Islet precursor cell (in vitro differentiated cells): ENCODE results near the gene NRXN3.

Experiments
- DNase-seq: peaks from one replicate; pipeline ENCODE4 v3.0.0-alpha.2; 2018

The NRXN3 gene

DNA sequence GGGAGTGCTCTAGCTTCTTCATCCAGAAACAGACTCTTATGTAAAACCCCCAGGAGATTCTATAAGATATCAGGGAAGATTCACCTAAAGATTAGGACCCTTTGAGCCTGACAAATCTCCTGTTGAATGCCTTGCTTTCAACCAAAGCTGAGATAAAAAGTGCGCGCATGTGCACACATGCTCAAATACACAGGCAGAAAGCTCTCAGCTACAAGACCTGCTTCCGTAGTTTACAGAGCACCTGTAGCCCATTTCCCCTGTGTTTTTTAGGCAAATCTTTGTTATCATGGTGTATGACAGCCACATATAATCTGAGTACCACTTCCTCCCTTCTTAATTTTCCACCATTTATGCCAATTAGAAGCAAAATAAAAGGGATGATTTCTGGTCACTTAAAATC lies 866.9 kb downstream of the NRXN3 start:
- no peak for DNase-seq

DNA sequence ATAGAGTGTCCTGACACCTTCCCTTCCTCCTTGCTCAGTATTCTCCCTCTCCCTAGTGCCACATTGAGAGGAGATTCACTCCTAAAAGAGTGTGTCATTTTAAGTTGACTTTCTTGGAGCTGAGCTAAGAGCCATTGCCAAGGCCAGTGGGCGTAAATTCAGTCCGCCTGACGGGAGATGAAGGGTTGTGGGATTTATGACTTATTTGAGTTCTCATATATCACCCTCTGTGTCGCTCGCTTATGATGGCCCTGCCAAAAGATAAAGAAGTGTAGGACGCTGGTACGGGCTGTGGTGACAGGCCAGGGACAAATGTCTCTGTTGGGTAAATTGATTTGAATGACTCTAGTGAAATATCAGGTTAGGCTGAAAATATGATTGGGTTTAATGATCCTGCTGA lies 867.4 kb downstream of the NRXN3 start:
- no peak for DNase-seq

DNA sequence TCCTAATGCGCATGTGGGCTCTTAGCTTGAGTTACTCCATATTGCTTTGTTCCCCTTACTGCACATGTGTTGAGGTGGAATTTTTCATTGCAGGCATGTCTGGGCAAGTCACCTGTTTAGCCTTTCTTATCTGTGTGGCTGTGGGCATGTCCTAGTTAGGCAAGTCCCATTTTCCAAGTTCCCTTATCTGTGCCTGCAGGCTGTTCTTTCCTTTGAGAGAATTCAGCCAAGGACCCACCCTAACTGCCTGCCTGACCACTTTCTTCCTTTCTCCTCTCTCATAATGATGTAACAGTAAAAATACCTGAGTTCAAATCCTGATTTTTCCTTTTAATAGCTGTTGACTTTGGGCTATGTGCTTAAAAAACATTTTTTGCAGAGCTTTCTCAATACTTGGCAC lies 870.6 kb downstream of the NRXN3 start:
- no peak for DNase-seq

DNA sequence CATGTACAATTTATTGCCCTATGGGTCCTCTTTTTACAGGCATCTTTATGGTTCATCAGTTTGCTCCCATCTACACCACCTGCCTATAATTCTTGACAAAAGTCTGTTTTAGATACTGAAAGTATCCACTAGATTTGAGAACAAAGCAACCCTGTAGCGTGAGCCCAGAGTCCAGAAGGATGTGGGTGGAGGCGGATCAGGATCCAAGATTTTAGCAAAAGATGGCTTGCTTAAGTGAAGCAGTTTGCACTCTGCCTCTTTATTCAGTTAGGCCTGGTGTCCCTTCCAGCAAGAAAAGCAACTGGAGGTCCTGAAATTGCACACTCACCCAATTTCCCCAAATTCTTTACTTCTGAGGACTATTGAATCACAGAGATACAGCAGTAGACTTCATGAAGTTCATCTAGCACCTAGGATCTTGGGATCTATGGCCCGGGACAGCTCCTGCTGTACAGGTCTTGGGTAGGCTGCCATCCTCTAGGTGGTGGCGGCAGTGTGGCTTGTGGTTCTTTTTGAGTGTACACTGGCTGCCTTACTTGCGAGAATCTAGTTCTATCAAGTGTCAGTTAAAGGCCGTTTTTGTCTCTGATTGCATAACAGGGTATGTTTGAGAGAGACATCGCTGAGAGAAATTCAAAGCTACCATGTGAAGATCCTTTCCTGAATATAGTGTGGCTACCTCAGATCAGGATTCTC lies 873.2 kb downstream of the NRXN3 start:
- no peak for DNase-seq

DNA sequence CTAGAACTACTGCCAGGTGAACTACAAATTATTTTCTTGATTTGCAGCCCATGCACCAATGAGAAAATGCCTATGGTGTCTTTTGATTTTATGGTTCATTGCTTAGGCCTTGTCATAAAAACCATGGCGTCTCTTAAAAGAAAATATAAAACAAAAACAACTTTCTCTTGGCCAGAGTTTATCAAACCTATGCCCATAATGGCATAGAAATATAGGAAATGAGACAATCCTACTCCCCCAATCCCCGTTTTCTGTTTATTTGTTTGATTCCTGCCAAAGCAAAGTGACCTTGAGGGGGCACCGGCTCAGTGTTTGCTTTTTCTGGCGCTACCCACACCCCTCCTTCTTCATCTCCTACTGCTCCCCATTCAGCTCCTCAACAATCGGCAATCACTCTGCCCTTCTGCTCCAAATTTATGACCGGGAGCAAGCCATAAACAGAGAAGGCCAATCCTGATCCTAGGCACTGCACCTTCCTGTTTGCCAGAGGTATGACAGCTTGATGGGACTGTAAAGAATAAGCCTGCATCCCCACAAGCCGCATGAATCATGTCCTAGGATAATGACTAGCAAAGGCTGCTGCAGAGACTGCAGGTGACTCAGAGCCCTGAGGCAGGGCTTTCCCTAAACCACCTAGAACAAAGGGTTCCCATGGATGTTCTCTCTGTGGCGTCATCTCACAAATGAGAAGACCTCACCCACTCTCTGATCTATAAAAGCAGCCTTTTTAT lies 874.9 kb downstream of the NRXN3 start:
- peak; percentile 97 for DNase-seq

DNA sequence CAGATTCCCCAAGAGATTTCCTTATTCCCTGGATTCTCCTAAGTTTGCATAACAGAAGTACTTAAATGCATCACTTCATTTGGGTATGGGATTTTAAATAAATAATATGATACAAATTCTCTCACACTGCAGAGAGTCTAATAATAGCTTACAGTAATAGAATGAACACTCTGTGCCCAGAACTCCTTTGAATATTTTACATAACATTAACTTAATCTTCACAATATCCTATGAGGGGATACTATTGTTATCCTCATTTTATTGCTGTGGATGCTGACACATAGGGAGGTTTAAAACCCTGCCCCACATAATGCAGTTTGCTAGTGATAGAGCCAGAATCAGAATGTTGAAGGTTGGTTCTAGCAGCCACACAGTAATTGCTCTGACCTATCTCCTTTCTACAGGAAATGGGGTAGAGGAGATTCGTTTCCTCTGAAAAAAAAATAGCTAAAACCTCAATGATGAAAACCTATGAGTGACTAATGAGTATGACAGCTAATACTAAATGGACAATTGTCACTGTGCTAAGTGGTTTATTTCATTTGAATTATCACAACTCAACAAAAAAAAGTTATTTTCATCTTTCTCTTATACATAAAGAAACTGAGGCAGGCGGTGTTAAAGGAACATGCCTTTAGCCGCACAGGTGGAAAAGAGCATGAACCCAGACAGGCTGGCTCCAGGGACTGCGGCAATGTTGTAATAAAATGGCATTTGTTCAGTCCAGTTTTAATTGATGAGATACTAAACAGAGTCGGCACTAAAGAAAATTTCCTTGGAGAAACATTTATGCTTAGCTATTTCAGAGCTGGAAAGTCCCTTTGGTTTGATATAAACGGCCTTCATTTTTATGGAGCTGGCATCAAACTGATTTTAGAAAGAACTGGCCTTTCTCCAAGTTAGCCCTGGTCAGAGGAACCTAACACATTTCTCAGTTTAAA lies 880.9 kb downstream of the NRXN3 start:
- no peak for DNase-seq

DNA sequence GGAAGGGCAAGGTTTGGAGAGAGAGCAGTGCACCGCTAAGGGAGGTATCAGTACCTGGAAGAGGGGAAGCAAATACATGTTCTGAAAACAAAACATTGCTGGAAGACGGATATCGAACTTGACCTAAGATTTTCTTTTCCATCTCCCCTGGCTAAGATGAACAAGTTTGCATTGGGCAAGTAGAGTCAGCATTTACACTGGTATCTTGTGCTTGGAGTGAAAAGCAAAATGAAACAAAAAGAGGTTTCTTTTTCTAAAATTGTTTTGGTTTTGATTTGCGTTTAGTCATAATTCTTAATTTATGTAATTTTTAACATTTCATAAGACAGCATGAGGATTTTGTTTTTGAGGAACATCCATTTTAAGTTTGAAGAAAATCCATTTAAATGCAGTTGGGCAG lies 881.6 kb downstream of the NRXN3 start:
- DNase-seq: no peak

DNA sequence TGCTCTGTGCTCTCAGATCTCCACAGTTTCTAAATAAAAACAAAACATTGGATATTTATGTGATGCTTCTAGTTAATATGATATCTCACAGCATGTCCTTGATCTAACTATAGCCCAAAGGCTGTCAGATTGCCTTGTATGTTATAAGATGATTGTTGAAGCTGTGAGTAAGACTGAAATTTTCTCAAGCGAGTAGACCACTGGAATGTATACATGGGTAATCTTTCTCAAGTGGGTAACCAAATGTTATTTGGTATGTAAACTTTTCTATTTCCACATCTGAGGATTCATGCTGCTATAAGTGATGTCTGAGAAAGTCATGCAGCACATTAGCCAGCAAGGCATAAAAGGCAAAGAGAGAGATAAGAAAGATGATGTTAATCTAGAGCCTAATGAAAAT lies 886.7 kb downstream of the NRXN3 start:
- DNase-seq: no peak

DNA sequence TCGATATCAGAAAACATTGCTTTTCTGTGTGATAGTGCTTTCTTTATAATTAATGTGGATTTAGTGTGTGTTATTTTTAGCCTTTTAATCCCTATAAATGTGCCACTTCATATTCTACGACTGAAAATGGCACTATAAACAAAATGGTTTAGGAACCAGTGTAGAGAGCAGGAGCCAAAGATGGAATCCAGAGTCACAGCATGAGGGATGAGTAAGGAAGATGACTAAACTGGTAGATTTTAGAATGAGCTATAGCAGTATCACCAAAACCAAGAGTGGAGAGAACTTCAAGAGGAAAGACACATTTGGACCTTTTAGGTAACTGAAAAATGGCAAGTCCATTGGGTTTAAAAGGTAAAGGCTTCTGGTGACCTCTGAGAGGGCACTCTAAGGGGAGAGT lies 887.2 kb downstream of the NRXN3 start:
- DNase-seq: no peak

DNA sequence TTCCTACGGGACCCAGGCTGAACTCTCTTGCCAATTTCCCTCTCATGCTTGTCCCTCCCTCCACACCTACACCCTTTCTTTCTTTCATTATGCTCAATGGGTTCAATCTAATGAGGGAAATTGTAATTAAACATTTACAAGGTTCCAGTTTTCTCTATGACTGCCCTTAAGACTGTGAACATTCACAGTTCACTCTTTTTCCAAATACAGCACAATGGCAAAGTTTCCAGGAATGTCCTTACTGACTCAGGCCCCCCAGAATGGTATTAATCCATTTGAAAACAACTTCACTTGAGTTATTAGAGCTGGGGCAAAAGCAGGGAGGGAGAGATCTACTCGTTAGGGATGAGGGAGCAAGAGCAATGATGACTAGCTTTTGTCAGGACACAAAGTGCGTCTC lies 892.1 kb downstream of the NRXN3 start:
- no peak for DNase-seq

DNA sequence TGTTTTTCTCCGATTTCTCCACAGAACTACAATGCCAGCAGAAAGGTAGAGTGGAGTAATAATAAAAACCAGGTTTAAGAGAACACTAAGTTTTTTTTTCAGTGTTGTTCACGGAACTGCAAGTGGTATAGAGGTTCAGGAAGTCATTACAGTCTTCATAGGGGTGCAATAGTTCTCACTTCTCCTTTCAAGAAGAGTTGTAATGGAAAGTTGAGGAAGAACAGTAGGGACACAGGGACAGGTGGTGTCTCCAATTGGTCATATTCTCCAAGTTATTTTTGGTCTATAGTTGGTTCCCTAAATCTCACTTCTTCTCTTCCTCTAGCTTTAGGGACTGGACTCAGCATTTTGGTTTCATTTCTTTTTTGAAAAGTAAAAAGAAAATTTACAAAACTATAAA lies 894.0 kb downstream of the NRXN3 start:
- no peak for DNase-seq

DNA sequence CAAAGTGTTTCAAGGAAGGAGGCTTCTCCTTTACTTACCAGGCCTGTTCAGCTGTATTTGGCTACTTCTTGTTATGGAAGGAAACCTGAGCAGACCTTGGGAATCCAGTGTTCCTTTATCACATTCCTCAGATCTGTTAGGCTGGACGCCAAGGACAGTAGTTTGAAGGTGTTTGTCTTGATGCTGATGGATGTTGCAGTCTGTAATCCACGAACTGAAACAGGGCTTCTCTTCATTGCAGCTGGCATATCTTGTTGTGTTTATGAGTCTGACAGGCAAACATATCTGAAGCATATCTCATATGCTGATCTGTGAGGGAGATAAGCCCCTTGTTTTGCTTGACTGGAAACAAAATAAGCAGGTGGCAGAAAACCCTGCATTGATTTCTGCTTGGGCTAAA lies 904.3 kb downstream of the NRXN3 start:
- peak; percentile 61 for DNase-seq

DNA sequence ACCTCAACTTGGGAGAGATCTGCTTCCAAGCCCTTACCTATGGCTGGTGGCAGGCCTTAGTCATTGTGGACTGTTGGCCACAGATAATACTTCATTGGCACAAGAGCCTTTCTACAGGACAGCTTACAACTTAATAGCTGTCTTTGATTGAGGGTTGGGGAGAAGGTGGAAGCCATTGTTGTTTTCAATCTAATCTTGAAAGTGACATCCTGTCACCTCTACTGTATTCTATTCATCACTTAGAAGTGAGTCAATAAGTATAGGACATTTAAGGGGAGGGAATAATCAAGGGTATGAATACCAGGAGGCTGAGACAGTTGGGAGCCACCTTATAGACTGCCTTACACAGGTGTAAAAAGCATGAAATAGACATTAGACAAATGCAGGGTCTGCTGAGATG lies 906.3 kb downstream of the NRXN3 start:
- no peak for DNase-seq

DNA sequence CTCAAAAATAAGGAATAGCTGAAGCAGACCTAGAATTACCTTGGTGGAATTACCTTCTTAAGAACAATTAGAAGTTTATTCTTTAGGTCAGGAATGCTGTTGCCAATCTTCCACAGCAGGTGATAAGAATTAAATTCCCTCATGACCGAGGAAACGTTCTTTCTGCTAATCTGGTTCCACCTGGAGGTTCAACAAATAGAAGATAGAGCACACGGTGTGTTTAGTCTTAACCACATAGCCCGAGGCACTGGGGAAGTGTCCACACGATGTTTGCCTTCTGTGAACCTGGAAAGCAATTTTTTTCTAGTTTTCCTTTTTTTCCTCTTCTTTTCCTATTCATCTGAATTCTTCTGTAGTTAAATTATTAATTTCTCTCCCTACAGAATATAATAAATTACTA lies 906.9 kb downstream of the NRXN3 start:
- DNase-seq: no peak

DNA sequence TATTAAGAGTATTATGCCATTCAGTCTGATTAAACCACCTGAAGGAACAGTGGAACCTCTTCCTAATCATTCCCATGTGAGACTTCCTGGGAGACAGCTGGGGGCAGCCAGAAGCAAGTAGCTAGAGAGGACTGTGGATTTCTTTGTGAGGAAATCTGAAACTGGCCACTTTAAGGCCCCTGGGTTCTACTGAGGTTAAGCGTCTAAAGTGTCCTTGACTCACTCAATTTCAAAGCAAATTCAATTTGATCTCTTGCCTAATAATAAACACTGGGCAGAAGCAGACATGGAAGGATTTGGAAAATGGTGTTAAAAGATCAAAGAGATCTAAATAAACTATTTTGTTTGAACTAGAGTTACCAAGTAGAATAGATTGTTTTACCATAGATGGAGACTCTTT lies 909.9 kb downstream of the NRXN3 start:
- no peak for DNase-seq

DNA sequence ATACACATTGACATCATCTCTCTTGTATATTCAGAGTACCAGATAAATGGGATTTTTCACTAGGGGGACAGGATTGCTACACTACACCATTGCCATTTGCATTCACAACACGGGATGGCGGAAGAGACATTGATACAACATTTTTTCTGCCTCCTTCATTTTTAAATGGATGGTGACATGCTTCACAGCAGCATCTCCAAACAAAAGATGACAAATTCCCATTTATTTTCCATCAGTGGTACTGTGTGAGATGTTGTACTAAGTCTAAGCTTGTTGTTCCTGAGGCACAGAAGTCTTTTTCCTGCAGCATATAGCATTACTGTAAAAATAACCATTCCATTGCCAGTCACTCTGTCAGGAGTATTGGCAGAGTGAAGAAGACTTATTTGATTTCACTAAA lies 912.7 kb downstream of the NRXN3 start:
- no peak for DNase-seq

DNA sequence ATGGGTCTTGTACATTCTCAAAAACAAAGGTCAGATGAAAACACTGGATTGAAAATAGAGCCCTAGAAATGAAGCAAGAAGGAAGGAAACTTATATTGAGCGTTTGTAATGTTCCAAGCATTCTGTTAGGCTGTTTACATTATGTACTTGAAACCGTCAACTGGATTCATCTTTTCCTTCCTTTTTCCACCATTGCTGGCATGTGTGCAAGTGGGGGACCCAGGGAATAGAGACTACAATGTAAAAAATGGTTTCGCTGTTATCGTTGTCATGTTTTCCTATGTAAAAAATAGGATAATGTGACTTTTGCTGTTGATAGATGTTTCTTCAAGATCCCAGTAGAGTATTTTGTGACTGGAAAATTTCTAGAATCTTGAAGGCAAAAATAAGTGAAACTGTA lies 913.2 kb downstream of the NRXN3 start:
- DNase-seq: no peak

DNA sequence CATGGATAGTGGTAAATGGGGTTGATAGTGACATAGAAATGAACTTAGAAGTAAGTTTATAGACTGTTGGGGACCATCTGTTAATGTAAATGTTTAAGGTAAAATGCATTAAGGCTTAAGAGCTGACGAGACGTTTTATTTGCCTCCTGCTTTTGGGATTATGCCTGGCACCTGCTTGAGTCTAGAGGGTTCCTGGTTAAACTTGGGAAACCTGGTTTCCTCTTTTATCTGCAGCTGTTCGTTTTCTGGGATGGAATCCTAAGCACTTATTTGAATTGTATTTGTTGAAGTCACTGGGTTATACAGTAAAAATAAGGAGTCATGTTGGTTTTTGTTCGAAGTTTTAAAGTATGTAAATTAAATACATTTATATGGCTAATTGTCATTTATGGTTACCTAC lies 914.7 kb downstream of the NRXN3 start:
- no peak for DNase-seq

DNA sequence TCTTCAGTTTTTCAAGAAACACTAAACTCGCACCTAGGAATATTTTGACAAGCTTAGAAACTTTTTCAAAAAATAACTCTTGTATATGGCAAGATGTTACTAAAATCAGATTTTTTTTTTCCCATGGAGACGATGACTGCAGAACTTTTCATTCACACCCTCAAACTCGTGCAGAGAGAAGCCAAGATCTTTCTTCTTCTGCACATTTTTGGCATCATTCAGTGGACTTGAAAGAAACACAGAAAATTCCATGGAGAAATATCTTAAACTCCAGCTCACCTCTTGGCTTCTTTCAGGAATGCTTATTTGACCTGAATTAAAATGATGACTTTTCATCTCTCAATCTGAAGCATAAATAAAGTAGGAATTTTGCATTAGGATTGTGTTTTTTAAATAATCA lies 919.4 kb downstream of the NRXN3 start:
- no peak for DNase-seq

DNA sequence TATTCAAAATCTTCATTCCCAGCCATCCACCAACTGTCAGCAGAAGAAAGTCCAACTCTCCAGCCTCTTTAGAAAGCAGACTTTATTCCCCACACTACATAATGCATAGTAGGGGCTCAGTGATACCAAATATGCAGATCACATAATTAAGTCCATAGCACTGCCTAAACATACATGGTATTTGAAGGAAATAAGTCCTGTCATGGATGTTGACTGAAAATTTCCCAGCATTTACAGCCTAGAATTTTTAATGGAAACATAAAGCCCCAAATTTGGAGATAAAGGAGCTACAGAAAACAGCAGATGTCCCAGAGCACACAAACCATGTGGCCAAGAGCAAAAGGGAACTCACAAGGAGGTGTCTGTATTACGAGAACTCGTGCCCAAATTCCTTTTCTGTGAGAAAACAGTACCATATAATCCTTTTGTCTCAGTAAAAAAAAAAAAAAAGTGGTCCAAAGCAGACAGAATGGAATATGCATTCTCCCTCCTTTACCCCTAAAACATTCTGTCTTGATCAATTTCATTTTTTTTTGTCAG lies 920.5 kb downstream of the NRXN3 start:
- no peak for DNase-seq

DNA sequence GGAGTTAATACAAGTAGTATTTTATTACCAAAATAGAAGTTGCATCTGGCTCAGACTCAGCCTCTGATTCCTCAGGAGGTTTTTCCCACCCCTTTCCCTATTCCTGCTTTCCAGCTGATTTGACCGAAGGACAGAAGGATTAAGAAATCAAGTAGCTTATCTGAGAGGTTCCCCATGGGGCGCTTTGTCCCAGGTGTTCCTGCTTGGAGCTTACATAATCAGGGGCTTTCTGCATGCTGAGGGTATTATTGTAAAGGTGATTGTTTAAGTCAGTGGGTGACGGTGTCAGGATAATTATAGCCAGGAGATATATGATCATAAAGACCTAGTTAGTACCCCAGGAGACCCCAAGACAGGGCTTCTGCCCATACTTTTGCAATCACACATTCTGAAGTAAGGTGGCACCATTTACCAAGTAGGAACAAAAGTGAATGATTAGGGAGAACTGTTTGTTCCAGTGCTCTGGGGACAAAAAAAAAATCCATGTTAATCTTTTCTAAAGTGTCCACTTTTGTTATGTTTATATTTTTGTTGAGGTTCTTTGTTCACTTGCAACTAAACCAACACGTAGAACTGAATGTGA lies 921.3 kb downstream of the NRXN3 start:
- no peak for DNase-seq

DNA sequence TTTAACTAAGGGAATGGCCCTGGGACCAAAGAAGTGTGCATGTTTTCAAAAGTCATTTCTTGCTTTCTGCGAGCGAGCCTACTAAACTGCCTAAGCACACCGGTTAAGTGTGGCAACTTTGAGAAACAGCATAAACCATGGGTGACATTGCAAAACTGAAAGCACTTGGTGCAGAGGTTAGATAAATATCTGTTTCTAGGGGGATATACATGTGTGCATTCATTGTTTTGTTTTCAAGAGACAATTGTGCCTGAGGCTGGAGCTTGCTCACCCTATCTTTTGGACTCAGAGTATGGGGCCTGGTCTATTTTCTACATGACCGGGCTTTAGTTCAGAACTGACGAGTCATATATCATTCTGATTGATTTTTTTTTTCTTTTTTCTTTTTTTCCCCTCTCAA lies 923.4 kb downstream of the NRXN3 start:
- DNase-seq: no peak

DNA sequence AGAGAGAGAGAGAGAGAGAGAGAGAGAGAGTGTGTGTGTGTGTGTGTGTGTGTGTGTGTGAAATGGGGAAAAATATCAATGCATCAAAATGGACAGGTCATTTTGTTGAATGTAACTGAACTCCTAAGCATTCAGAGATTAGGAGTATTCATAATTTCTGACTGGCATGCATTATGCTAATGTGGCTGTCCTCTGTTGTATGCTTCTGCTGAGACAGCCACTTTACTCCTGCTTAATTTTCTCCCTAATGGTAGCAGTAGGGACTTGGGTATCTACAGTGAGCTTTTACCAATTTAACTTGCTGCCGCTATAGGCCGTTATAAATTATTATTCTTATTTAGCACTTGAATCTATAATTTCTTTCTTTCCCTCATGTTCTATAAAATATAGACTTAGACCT lies 924.8 kb downstream of the NRXN3 start:
- DNase-seq: no peak
